ENCODE results near the gene GOLGA2.

DNA sequence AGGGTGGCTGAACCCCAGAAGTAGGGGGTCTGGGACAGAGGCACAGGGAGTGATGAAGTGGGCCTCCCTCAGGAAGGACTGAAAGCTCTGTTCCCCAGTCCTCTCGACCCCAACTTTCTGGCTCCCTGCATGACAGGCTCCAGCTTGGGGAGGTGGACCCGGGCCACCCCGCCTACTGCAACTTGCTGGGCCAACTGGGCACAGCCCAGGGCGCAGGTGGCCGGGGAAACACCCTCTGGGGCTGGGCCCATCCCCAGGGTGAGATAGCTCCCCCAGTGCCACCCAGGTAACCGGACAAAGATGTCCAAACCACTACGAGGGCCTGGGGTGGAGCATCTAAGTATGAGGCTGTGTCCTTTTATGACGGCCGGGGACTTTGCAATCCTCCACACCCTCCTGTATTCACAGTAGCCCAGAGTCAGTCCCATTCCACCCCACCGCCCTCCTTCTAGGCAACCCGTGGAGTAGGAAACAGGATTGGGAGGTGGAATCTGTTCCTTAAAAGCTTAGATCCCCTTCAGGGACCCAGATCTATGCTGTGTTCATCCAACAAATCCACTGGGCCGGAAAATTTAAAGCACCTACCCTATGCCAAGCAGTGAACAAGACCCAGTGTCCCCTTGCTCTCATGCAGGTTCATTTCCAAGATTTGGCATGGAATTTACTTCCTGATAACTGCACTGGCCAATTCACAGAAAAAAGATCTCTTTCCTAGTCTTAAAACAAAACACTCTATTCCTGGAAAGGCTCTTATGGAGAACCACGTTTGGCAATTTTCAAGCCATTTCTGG is 52.7 kb downstream of the GOLGA2 start:
- TF ChIP-seq EZH2 (IDR thresholded peaks at IDR 0.05; ENCODE audit: borderline replicate concordance, low read depth, low read length, poor library complexity, severe bottlenecking) = no peak
- TF ChIP-seq, protein P1, sequence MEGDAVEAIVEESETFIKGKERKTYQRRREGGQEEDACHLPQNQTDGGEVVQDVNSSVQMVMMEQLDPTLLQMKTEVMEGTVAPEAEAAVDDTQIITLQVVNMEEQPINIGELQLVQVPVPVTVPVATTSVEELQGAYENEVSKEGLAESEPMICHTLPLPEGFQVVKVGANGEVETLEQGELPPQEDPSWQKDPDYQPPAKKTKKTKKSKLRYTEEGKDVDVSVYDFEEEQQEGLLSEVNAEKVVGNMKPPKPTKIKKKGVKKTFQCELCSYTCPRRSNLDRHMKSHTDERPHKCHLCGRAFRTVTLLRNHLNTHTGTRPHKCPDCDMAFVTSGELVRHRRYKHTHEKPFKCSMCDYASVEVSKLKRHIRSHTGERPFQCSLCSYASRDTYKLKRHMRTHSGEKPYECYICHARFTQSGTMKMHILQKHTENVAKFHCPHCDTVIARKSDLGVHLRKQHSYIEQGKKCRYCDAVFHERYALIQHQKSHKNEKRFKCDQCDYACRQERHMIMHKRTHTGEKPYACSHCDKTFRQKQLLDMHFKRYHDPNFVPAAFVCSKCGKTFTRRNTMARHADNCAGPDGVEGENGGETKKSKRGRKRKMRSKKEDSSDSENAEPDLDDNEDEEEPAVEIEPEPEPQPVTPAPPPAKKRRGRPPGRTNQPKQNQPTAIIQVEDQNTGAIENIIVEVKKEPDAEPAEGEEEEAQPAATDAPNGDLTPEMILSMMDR (conservative IDR thresholded peaks at IDR 0.05; ENCODE audit: low read depth, low read length) = no peak

Data from A673 (cell line).